PFSK-1 (cell line): ENCODE measurements around the gene TAOK3.

Experiments
- FOXP2 ChIP-seq: optimal IDR thresholded peaks from 2 replicates; pipeline ENCODE3; 2011; ENCODE audit warnings: borderline replicate concordance, control low read depth, inconsistent platforms; ENCODE audit not compliant: insufficient read depth; ENCODE audit errors: extremely low read length, extremely low read depth
- POLR2AphosphoS5 ChIP-seq: IDR thresholded peaks from 2 replicates; pipeline ENCODE4 v1.6.1; 2012; ENCODE audit warnings: low read depth, mild to moderate bottlenecking, control low read depth, low read length, moderate library complexity
- REST ChIP-seq, 2 experiments: IDR thresholded peaks; 2 replicates each; pipeline versions ENCODE4 v1.6.1 to v1.8.0; 2011 to 2012; ENCODE audit warnings: low read depth in 2 of 2, low read length in 2 of 2, control low read depth in 1 of 2, inconsistent platforms in 1 of 2, mild to moderate bottlenecking in 1 of 2, moderate library complexity in 1 of 2; ENCODE audit not compliant: insufficient read depth in 1 of 2
- SIN3A ChIP-seq: IDR thresholded peaks from 2 replicates; pipeline ENCODE4 v1.6.1; 2012; ENCODE audit warnings: mild to moderate bottlenecking, low read length, moderate library complexity, borderline replicate concordance; ENCODE audit not compliant: insufficient read depth
- TAF1 ChIP-seq: IDR thresholded peaks from 2 replicates; pipeline ENCODE4 v1.6.1; 2012; ENCODE audit warnings: low read length, control low read depth, borderline replicate concordance; ENCODE audit not compliant: insufficient read depth

TAOK3 gene

GRCh38 chr12:118326991-118327390 is 45.7 kb downstream of the TAOK3 start:
- TF ChIP-seq SIN3A (no peak), REST (IDR thresholded peaks at IDR 0.05; ENCODE audit: insufficient read depth in 1 of 2, low read depth in 2 of 2, low read length in 2 of 2) (no peak), FOXP2 (no peak), TAF1 (no peak), POLR2AphosphoS5 (no peak)

DNA sequence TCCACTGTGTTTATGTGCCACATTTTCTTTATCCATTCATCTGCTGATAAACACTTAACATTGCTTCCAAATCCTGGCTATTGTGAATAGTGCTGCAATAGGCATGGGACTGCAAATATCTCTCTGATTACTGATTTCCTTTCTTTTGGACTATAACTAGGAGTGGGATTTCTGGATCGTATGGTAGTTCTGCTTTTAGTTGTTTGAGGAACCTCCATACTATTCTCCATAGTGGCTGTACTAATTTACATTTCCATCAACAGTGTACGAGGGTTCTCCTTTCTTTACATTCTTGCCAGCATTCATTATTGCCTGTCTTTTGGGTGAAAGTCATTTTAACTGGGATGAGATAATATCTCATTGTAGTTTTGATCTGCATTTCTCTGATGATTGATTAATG is 47.6 kb downstream of the TAOK3 start:
- no peak for TF ChIP-seq TAF1
- TF ChIP-seq SIN3A: no peak
- TF ChIP-seq REST (IDR thresholded peaks at IDR 0.05; ENCODE audit: insufficient read depth in 1 of 2, low read depth in 2 of 2, low read length in 2 of 2): no peak
- TF ChIP-seq POLR2AphosphoS5: no peak
- no peak for TF ChIP-seq FOXP2

DNA sequence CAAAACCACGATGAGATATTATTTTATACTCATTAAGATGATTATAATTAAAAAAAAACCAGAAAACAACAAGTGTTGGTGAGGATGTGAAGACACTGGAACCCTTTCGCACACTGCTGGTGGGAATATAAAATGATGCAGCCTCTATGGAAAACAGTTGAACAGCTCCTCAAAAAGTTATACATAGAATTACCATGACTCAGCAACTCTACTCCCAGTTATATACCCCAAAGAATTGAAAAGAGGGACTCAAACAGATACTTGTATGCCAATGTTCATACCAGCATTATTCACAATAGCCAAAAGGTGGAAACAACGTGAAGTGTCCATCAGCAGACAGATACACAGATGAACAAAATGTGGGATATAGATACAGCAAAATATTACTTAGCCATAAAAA is 53.1 kb downstream of the TAOK3 start:
- TF ChIP-seq FOXP2: no peak
- no peak for TF ChIP-seq POLR2AphosphoS5
- TF ChIP-seq SIN3A: no peak
- no peak for TF ChIP-seq TAF1

GRCh38 chr12:118318744-118319143 is 54.0 kb downstream of the TAOK3 start:
- TF ChIP-seq TAF1 (no peak), POLR2AphosphoS5 (no peak)

DNA sequence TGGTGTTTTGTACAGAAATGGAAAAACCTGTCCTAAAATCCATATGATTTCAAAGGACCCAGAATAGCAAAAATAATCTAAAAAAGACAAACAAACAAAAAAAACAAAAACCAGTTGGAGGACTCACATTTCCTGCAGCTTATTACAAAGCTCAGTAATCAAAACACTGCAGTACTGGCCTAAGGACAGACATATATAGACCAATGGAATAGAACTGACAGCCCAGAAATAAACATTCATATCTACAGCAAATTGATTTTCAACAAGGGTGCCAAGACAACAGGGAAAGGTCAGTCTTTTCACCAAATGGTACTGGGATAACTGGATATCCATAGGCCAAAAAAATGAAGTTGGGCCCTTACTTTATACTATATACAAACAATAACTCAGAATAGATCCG is 55.0 kb downstream of the TAOK3 start:
- no peak for TF ChIP-seq TAF1
- TF ChIP-seq POLR2AphosphoS5: no peak
- TF ChIP-seq SIN3A: no peak
- TF ChIP-seq REST (IDR thresholded peaks at IDR 0.05; ENCODE audit: insufficient read depth in 1 of 2, low read depth in 2 of 2, low read length in 2 of 2): no peak
- TF ChIP-seq FOXP2: no peak

DNA sequence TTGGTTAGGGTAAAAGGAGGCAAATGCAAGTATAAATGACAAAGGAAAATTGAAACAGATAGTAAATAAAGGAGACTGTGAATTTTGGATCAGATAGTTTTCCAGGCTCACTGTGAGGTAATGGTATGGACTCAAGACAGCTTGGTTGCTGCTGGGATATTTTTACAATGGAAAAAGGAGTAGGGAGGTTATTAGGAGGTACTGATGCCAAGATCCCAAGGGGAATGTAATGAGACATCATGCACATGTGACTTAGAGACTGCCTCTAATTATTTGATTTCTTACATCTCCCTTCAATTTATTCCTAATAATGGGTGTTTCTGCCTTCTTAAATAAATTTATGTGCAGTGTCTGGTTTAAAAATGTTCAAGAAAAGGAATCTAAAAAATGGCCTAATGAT is 56.9 kb downstream of the TAOK3 start:
- TF ChIP-seq POLR2AphosphoS5 (no peak), SIN3A (no peak), FOXP2 (no peak), TAF1 (no peak), REST (IDR thresholded peaks at IDR 0.05; ENCODE audit: insufficient read depth in 1 of 2, low read depth in 2 of 2, low read length in 2 of 2) (no peak)
